Upper lobe of left lung (tissue), 4 donors: ENCODE measurements around the gene LRCOL1.

Experiments used
- EP300 ChIP-seq, 4 donors: sonication (generic); formaldehyde crosslinking; IDR thresholded peaks; one replicate each; pipeline ENCODE4 v1.5.1; 2017; ENCODE audit warnings: antibody characterized with exemption in 4 of 4, control low read depth in 2 of 4
- POLR2A ChIP-seq, 4 donors: fragments of 450-650 bp; IDR thresholded peaks; one replicate each; pipeline ENCODE4 v1.5.1; 2016 to 2017; ENCODE audit warnings: antibody characterized with exemption in 4 of 4, mild to moderate bottlenecking in 2 of 4
- POLR2AphosphoS5 ChIP-seq, 2 donors: sonication (generic); formaldehyde crosslinking; IDR thresholded peaks; one replicate each; pipeline ENCODE4 v1.5.1; 2017; ENCODE audit warnings: antibody characterized with exemption in 2 of 2
- TF ChIP-seq, protein P1 (sequence below), 6 experiments: fragments of 450-650 bp in 4 of 6; fragments of 200-600 bp in 2 of 6; sonication (generic) in 2 of 6; IDR thresholded peaks; one replicate each; pipeline ENCODE4 v1.5.1; 2016 to 2019; ENCODE audit warnings: antibody characterized with exemption in 6 of 6

DNA sequence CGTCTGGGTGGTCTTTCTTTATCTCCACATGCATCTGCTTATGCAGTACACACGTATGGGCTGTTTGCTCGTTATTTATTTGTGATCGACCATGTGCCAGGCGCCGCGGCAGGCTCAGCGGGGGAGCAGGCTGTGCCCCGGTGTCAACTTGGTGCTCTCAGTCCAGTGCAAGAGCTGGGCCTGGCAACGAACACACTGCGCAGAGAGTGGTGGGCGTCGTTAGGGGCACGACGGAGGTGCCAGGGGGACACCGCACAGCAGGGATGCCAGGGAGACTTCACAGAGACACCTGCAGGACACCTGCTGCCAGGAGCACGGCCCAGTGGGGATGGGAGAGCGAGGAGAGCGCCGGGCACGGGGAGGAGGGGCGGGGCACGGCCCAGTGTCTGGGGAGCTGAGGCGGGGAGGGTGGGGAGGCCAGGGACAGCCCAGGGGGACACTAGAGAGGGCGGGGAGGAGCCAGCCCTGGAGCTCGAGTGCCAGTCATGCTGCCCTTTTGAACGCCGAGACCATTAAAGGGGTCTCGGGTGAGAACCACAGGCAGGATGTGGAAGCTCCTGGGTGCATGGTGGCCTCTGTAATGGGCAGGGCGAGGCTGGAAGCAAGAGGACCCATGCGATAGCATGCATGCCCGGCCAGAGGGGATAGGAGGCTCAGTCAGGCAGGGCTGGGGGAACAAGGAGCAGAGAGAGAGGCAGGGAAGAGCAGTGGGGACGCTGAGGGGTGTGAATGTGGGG lies 652 bp upstream of the LRCOL1 start:
- TF ChIP-seq, protein P1, sequence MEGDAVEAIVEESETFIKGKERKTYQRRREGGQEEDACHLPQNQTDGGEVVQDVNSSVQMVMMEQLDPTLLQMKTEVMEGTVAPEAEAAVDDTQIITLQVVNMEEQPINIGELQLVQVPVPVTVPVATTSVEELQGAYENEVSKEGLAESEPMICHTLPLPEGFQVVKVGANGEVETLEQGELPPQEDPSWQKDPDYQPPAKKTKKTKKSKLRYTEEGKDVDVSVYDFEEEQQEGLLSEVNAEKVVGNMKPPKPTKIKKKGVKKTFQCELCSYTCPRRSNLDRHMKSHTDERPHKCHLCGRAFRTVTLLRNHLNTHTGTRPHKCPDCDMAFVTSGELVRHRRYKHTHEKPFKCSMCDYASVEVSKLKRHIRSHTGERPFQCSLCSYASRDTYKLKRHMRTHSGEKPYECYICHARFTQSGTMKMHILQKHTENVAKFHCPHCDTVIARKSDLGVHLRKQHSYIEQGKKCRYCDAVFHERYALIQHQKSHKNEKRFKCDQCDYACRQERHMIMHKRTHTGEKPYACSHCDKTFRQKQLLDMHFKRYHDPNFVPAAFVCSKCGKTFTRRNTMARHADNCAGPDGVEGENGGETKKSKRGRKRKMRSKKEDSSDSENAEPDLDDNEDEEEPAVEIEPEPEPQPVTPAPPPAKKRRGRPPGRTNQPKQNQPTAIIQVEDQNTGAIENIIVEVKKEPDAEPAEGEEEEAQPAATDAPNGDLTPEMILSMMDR (IDR thresholded peaks at IDR 0.05) = no peak
- TF ChIP-seq POLR2A (IDR thresholded peaks at IDR 0.05) = no peak
- TF ChIP-seq EP300 (IDR thresholded peaks at IDR 0.05) = no peak
- TF ChIP-seq POLR2AphosphoS5 (IDR thresholded peaks at IDR 0.05) = no peak
